ENCODE measurements around the gene OGFOD2.

DNA sequence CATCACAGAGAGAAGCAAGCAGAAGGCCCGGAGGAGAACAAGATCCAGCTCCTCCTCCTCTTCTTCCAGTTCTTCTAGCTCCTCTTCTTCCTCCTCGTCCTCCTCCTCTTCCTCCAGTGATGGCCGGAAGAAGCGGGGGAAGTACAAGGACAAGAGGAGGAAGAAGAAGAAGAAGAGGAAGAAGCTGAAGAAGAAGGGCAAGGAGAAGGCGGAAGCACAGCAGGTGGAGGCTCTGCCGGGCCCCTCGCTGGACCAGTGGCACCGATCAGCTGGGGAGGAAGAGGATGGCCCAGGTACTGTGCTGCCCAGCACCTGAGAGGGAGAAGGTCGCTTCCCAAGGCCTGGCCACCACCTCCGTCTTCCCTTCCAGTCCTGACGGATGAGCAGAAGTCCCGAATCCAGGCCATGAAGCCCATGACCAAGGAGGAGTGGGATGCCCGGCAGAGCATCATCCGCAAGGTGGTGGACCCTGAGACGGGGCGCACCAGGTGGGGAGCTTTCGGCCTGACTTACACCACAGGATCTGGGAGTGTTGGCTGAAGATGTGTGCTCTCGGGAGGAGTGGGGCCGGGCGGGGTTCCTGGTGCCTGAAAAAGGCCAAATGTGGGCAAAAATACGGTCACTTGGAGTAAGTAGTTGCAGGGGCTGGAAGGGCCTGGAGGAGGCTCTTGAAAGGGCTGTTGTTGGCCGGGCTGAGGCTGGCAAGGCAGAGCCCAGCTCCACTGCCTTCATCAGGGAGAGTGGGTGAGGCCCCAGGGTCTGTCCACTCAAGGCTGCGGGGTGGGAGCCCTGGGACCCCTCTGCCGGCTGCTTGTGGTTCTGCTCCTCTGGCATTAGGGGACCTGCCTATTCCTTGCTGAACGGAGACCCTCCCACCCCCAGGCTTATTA lies 6.8 kb downstream of the OGFOD2 start:
- TF ChIP-seq CTCF (conservative IDR thresholded peaks at IDR 0.05) (no peak), ZFX (IDR thresholded peaks at IDR 0.05) (no peak)
